Embryonic facial prominence (tissue), 1 donor: ENCODE measurements around the gene GARNL3.

Experiments used
- DNase-seq: peaks from one replicate; pipeline ENCODE4 v3.0.0-alpha.2; 2016; ENCODE audit errors: extremely low spot score

The GARNL3 gene

GRCh38 chr9:127237801-127238200 is 26.8 kb upstream of the GARNL3 start:
- no peak for DNase-seq

GRCh38 chr9:127241354-127241753 is 23.2 kb upstream of the GARNL3 start:
- DNase-seq: no peak

GRCh38 chr9:127244609-127245601 is 19.7 kb upstream of the GARNL3 start:
- DNase-seq: peak; percentile 92

- DNase-seq: no peak
Observed at GRCh38 chr9:127245637-127246164, 18.9 kb upstream of the GARNL3 start.

DNA sequence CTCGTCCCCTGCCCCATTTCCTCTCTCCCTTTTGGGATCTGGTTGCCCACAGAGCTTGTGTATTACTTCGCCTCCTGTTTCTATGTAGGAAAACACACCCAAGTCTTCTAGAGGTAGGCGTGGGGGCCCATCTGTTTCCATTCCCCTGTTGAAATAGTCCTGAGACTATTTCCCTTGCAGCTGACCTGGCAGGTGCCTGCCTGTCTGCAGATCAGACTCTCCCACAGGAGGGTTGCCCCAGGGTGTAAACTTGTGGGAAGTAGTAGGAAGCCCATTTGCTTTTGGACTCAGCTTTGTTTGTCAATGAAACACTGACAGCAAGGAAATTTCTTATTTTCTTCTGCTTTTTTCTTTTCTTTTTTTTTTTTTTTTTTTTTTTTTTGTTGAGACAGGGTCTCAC is 16.3 kb upstream of the GARNL3 start:
- no peak for DNase-seq

DNA sequence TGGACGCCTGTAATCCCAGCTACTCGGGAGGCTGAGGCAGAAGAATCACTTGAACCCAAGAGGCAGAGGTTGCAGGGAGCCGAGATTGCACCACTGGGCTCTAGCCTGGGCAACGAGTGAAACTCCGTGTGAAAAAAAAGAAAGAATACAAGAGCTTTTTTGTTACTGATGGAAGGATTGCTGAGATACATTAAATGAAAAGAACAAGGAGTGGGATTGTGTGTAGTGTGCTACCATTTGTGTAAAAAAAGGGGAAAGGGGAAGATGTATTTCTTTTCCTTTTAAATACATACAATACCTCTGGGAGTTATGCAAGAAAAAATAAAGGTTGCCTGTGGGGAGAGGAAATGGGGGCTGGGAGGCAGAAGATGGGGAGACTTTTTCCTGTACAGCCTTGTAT is 14.7 kb upstream of the GARNL3 start:
- no peak for DNase-seq

DNA sequence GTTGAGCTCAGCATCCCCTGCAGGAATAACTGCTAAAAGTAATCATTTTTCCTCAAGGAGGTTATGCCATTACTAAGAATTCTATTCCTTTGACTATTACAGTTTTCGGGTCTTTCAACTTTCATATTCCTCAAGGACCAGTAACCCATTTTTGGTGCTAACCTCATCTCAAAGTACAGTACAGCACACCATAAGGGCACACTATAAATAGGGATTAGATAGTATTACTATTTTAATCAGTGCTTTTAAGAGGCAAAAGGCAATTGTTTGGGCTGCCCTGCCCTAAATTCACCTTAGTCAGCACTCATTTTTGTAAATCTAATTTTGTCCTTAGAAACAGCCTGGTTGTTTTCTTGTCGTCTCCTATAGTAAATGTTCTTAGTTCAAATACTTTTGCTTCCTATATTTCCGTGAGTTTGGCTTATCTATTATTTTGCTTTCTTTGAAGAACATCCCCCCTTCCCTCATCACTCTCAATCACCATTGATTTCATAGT is 13.6 kb upstream of the GARNL3 start:
- DNase-seq: no peak

DNA sequence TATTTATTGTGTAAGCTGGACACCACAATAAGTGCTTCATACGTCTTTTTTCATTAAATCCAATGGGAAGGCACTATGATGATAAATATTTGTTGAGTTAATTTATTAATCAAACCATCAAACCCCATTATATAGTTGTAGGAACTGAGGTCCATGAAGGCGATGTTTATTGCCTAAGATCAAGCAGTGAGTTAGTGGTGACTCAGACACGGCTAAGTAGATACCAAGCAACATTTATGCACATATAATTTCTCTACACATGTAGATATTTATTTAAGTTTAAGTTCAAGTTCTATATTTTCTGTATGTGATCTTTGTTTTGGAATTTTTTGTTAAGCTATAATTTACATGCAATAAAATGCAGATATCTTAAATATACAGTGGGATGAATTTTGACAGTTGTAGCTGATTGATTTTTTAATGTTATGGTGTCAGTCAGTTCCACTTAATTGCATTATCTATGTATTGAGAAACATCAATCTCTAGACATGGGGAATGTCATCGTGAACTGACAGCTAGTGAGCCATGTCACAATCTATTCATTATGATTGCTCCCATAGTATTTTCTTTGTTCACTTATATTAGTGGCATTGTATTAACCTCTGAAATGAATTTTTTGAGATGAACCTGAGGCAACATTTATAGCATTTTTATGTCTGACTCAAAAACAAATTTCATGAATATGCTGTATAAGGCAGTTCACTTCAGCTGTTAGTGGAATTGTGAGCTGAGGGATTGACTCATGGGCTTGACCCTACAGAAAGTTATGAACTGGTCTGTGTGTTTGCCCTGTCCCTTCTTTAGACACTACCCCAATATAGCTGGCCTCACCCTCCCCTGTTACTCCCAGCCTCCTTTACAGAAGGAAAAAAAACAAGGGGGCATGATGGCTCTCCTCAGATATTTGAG is 11.9 kb upstream of the GARNL3 start:
- DNase-seq: no peak

- DNase-seq: no peak
Observed at GRCh38 chr9:127253446-127253845, 11.1 kb upstream of the GARNL3 start.

DNA sequence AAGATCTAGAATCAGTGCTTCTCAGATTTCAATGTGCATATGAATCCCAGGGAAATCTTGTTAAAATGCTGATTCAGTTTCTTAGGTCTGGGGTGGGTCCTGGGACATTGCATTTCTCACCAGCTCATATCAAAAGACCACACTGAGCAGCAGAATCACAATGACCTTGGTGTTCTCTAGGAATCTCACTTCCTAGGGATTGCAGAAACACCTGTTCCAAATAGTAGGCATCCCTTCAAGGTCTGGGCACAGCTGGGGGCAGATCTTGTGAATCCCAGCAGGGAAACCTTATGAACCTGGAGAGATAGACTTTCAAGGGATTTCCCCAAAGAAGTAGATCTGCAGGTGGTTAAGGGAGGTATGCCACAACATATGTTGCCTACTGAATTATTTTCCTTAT is 8.9 kb upstream of the GARNL3 start:
- no peak for DNase-seq

- no peak for DNase-seq
Observed at GRCh38 chr9:127256324-127256723, 8.2 kb upstream of the GARNL3 start.

DNA sequence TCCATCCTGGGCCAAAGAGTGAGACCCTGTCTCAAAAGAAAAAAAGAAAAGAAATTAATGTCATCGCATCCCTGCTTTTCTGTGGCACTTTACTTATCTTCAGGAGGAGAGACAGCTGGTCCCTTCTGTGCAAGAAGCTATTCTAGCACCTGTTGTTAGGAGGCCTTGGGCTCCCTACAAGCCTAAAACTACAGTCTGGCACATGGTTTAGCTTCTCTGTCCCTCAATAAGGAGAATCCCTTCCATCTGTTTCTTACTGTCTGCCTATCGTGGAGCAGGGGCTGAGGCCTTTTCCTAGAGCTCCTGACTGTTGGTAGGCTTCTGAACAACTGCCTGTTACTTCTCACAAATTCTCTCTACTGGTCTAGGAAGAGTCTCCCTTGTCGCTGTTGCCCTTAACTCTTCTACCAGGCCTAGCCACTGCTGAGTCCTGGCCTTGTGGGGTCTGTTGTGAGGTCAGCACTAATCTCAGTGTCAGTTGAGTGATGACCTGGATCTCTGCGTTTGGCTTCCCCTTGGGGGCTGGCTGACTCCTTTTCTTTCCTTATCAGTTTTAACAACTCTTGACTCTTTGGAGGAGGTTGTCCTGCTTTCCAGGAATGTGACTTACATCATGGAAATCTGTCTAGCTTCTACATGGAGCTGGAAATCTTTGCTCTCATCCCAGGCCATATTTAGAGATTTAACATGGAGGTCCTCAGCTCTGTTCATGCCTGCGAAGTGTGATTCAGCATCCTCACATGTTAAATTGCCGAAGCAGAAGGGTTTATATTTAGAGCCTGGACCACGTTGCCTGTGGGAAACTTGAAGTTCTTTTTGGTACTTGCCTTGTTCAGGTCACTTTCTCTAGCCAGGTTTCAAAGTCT is 5.7 kb upstream of the GARNL3 start:
- no peak for DNase-seq

DNA sequence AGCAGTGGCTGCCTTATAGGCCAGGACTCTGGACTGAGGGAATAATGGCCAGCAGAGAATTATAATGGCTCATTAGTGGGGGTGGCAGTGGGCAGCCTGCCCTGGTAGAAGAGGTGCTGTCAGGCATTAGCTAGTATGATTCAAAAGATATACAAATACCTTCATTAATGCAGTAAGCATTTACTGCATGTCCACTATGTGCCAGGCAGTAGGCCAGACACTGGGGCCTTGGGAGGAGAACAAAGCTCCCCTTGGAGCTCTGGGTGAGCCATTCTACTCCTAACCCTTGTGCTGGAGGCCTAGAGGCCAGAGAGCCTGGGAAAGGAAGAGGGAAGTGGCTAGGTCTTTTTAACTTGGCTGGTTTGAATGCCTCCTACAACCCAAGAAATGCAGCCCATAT is 2.0 kb upstream of the GARNL3 start:
- DNase-seq: no peak

DNA sequence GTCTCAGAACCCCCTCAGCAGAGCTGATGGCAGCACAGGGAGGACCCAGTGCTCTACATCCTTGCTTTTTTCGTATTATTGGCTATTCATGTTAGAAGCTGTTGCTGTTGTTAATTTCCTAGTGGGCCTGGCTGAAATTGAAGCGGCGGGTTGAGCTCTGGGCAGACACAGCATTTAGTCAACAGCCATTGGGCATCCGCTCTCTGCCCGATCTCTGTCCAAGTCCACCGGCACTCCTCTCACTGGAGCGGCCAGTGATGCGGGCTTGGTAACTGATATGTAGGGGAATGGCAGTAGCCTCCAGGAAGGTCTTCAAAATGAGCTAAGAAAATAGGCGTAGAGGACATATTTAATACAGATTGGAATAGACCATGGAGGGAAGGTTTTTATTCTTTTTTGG is 1.3 kb upstream of the GARNL3 start:
- no peak for DNase-seq

- no peak for DNase-seq
Observed at GRCh38 chr9:127263664-127264063, 910 bp upstream of the GARNL3 start.

DNA sequence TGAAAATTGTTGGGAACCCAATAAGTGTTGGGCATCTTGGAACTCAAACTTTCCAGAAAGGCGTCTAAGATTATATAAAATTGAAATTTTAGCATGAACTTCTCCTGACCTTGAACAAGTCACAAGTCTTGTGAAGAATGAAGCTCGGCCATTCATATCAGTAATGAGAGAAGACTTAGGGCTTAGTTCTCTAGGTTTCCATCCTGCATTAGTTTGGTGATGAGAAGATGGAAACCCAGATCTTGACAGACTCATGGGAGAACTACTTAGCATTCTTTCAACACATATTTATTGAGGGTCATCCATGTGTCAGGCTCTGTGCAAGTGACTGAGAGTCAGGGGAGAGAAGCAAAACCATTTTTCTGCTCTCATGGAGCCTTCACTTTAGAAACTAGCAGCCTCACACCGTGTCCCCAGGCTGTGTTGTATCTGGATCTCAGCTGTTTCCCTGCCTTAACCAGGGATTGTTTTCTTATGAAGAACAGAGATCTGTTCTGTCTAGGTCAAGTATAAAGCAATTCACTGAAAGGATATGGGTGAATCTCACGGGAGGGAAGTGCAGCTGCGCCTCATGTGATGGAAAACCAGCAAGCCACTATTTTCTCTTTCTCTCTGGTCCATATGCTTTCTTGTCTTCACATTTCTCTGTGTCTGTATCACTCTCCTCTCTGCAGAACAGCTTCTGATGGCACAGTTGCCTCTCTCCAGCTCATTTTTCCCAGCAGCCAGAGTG is 3.4 kb downstream of the GARNL3 start:
- no peak for DNase-seq

DNA sequence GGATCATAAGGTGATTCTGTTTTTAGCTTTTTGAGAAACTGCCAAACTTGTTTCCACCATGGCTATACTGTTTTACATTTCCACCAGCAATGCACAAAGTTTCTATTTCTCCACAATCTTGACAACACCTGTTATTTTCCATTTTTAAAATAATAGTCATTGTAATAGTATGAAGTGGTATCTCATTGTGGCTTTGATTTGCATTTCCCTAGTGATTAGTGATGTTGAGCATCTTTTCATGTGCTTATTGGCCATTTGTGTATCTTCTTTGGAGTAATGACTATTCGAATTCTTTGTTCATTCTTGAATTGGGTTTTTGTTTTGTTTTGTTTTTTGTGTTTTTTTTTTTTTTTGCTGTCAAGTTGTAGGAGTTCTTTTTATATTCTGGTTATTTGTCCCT is 4.9 kb downstream of the GARNL3 start:
- DNase-seq: no peak

- DNase-seq: no peak
Observed at GRCh38 chr9:127273326-127273725, 8.8 kb downstream of the GARNL3 start.

- no peak for DNase-seq
Observed at GRCh38 chr9:127277099-127277498, 12.5 kb downstream of the GARNL3 start.

DNA sequence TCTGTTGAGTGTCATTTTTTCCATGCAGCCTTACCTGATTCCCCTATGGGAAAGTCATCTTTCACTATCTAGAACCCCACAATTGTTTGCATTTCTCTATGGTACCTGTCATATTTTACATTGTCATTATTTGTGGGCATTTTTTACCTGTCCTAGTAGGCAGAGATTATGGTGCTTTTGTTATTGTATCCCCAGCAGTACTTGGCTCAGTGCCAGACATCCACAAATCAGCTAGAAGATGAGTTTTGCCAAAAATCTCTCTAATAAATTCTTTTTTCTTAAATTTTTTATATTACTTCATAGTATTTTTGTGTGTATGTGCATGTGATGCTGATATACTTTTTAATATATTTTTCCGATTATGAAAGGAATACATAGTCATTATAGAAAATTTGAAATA is 13.2 kb downstream of the GARNL3 start:
- DNase-seq: no peak
